ENCODE results near the gene LGR4.

LGR4 gene

GRCh38 chr11:27431808-27432207 lies 40.8 kb downstream of the LGR4 start:
- H3K4me3 ChIP-seq (ENCODE audit: low read depth, low read length) = no peak overlapping the region
- H3K27me3 ChIP-seq = no peaks in the 10 kb centered on the region
- no peak for DNase-seq
- H3K36me3 ChIP-seq = no peaks in the 10 kb centered on the region
- no peaks in the 10 kb centered on the region for H3K4me1 ChIP-seq
- H3K9me3 ChIP-seq = no peaks in the 10 kb centered on the region
- no peak for TF ChIP-seq CTCF (IDR thresholded peaks at IDR 0.05; ENCODE audit: low read depth, low read length)

DNA sequence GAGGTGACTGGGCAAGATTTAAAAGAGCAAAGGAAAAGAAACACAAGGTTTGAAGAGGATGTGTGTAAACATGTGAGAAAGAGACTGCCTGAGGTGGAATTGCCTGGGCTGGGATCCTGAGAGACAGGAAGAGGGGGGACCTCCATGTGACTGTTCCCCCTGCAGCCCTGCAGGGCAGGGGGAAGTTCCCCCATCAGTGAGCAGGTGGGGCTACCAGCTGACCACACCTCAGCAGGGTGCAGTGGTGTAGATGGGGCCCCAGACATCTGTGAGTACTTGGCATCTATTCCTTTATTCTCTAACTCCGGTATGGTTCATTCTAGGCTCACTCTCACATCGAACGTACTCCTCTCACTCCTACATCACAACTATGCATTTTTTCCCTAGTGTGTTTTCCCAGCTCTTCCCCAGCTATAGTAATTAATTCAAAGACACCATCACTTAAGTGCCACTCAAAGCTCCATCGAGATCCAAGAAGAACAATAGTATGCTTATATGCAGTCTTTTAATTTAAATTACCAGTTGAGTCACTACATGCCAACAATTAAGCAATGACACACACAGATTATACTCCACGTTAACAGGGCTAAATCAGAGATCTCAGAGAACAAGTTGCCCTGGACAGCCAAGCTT lies 42.7 kb downstream of the LGR4 start:
- DNase-seq = no peak
- Histone ChIP-seq H3K4me1 (no peaks in the 10 kb centered on the region), H3K27me3 (no peaks in the 10 kb centered on the region), H3K4me3 (ENCODE audit: low read depth, low read length) (no peak overlapping the region), H3K9me3 (no peaks in the 10 kb centered on the region), H3K36me3 (no peaks in the 10 kb centered on the region)
- TF ChIP-seq CTCF (IDR thresholded peaks at IDR 0.05; ENCODE audit: low read depth, low read length) = no peak

DNA sequence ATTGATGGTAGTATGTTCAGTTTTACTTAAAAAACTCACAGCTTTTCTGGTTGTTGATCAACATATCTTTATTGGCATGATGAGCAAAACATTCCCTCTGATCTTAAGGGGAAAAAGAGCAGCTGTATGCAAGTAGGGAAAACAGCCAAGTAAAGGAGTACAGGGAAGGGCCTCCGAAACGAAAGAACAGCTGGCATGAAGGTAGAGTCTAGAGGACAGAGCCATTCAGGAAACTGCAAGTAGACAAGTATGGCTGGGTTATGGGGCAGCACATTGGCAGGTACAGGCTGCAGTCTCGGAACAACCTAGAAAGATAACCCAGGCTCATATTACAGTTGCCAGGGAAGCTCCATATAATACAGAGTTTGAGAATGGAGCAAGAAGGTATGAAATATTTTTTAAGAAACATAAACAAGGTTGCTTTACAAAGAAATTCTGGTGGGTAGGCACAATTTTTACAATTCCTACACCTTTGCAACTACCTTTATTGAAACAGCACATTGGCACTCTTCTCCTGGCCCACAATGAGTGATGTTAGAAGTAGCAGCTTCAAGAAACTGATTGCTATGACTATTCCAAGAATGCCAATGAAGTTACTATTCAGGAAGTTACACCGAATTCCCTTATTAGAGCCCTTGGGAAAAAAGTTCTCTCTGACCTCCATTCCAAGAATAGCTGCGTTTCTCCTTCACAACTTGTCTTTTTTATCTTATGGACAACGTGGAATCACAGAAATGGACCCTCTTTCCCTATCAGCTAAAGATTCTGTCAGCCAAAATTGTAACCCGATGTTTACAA lies 45.2 kb downstream of the LGR4 start:
- H3K4me3 ChIP-seq (ENCODE audit: low read depth, low read length) = no peak overlapping the region
- H3K4me1 ChIP-seq = no peaks in the 10 kb centered on the region
- H3K9me3 ChIP-seq = no peaks in the 10 kb centered on the region
- DNase-seq = no peak
- no peaks in the 10 kb centered on the region for H3K27me3 ChIP-seq
- no peak for TF ChIP-seq CTCF (IDR thresholded peaks at IDR 0.05; ENCODE audit: low read depth, low read length)
- H3K36me3 ChIP-seq = no peaks in the 10 kb centered on the region

DNA sequence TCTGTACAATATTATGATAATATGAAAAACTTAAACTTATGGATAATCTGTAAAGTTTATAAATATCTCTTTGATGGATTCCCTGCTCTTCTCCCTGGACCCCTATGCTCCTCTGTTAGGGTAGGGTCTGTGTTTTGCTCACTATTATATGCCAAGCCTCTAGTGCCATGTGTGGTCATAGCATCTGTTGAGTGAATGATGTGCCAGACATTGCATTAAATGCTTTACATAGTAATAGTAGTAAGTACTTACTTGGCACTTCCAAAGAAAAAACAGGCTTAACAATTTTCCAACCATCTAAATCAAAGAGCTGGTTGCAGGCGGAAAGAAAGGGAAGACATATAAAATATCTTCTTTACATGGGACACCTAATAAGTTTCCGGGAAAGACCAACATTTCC lies 46.8 kb downstream of the LGR4 start:
- no peaks in the 10 kb centered on the region for H3K4me1 ChIP-seq
- no peak for DNase-seq
- H3K27me3 ChIP-seq = no peaks in the 10 kb centered on the region
- no peak overlapping the region for H3K4me3 ChIP-seq (ENCODE audit: low read depth, low read length)
- H3K9me3 ChIP-seq = no peaks in the 10 kb centered on the region
- H3K36me3 ChIP-seq = no peaks in the 10 kb centered on the region
- no peak for TF ChIP-seq CTCF (IDR thresholded peaks at IDR 0.05; ENCODE audit: low read depth, low read length)

GRCh38 chr11:27423125-27423524 lies 49.5 kb downstream of the LGR4 start:
- no peaks in the 10 kb centered on the region for H3K9me3 ChIP-seq
- H3K27me3 ChIP-seq = no peaks in the 10 kb centered on the region
- H3K4me1 ChIP-seq = no peaks in the 10 kb centered on the region
- no peak for TF ChIP-seq CTCF (IDR thresholded peaks at IDR 0.05; ENCODE audit: low read depth, low read length)
- no peaks in the 10 kb centered on the region for H3K36me3 ChIP-seq
- H3K4me3 ChIP-seq (ENCODE audit: low read depth, low read length) = no peak overlapping the region
- no peak for DNase-seq

DNA sequence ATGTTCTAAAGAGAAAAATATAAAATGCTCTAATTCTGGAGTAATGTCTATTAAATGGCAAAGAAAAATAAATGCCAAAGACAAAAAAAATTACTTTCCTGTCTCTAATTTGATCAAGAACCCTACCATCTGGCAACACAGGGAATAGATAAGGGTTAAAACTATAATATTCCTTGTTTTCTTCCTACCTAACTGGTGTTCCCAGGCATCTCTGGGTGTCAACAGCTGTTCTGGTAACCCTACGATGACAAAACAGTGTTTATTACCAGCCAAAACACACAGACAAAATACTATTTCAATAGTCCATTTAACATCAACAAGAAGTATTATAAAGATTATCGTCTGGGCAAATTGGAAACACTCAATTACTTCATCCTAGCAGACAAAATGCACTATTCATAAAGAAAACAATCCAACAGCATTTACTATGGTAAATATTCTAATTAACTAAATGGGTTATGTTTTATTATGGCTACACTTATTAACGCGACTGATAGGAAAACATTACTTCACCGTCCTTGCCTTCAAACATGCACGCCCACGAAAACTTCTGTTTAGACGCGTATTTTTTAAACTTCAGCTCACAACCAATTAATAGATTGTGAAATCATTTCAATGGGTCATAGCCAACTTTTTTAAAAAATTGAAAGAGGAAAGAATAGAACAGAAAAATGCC lies 50.6 kb downstream of the LGR4 start:
- no peak for DNase-seq

More for the DNA sequence above, 50.6 kb downstream of the LGR4 start:
- no peaks in the 10 kb centered on the region for H3K9me3 ChIP-seq
- H3K36me3 ChIP-seq = no peaks in the 10 kb centered on the region
- H3K4me3 ChIP-seq (ENCODE audit: low read depth, low read length) = no peak overlapping the region
- H3K27me3 ChIP-seq = no peaks in the 10 kb centered on the region
- no peak for TF ChIP-seq CTCF (IDR thresholded peaks at IDR 0.05; ENCODE audit: low read depth, low read length)
- H3K4me1 ChIP-seq = no peaks in the 10 kb centered on the region

Data from BE2C (cell line).